ENCODE measurements around the gene RTN4R.
"Not testable (repeated sequence)": the region's sequence is repeated elsewhere in the genome, so short reads cannot be mapped to it uniquely, and the experiment has no call there.

The RTN4R gene

DNA sequence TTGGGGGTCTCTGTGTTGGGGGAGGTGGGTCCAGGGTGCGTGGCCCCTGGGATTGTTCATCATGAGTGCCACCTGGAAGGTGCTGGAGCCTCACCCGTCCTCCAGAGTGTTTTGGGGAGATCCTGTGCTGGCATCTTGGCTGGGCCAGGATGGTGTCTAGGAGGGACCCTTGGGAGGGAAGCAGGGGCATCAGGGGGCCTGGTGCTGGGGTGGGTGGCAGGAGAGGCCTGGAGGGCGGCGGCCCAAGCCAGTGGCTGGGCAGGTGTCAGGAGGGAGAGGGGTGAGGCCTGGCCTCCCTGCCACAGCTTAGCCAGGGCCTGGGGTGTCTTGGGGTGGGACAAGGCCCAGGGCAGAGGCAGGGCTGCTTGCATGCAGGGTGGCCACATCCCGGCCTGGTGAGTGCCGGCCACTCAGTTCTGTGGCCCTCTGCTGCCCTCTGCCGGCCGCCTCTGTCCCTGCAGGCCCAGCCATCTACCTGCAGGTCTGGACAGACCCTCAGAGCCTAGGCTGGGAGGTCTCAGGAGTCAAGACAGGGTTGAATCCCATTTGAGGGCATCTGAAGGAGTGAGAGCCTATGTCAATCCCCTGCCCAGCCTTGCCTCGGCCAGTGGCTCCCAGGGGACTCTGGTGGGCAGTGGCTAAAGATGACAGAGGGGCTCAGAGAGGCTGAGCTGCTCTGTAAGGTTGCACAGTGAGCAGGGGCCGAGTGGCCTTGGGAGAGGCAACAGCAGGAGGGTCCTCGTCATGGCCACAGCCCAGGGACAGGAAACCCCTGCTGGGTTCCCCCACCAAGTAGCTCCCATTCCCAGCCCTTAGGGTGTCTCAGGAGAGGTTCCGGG lies 17.6 kb upstream of the RTN4R start:
- peak; percentile 41 for DNase-seq

GRCh38 chr22:20284471-20285086 lies 16.5 kb upstream of the RTN4R start:
- no peak for DNase-seq

DNA sequence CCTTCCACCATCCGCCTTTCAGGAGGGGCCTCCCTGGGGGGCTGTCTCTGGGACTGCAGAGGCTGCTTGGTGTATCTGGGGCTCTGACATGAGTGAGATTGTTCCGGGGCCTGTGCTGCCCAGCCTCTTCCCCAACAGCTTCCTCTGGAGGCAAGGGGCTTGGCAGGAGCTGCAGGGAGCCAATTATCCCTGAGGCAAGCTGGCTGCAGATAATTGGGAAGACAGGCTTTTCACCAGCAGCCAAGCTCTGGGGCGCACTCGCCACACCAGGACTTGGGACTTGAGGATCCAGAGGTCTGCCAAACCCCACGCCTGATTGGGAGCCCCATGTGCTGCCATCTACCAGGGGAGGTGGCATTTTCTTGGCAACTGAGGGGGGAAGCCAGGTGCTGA lies 15.6 kb upstream of the RTN4R start:
- DNase-seq = peak; percentile 31

- no peak for DNase-seq
Measured at GRCh38 chr22:20282901-20283673, 15.0 kb upstream of the RTN4R start.

DNA sequence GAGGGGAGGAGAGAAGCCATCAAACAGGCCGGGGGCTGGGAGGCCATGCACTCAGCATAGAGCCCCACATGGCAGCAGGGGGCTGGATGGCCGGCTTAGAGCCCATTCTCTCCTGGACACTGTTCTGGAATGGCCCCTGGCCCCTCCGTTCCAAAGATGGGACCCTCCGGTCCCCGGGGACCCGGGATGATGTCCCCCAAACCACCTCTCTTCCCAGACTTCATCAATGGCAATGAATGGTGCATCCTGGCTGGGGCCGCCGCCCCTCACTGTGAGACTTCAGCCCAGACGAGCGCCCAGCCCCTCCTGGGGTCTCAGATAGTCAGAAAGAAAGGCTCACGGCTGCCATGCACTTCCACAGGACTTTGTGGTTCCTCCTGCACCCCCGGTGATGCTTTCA lies 13.8 kb upstream of the RTN4R start:
- DNase-seq = no peak

GRCh38 chr22:20281473-20281872 lies 13.4 kb upstream of the RTN4R start:
- DNase-seq = not testable (repeated sequence)

GRCh38 chr22:20280866-20281265 lies 12.7 kb upstream of the RTN4R start:
- no peak for DNase-seq

DNA sequence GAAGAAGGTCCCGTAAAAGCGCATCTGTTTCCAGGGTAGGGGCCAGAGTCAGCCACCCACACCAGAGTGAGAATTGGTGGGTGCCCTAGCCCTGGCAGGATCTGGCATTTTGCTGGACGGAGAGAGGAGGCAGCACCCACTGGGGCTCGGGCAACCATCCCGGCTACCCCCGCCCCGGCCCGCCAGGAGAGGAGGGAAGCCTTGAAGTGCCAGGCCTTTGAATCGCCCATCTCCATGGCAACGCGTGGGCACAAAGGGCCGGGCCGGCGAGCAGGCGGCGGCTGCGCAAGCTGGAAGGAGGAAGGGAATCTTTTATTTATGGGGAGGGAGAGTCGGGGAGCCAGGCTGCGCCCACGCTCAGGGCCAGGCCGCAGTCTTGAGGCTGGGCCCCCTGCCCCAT lies 12.0 kb upstream of the RTN4R start:
- DNase-seq = peak; percentile 15

GRCh38 chr22:20279662-20280134 lies 11.6 kb upstream of the RTN4R start:
- no peak for DNase-seq

GRCh38 chr22:20278726-20279490 lies 10.8 kb upstream of the RTN4R start:
- DNase-seq = not testable (repeated sequence)

GRCh38 chr22:20277936-20278635 lies 10.0 kb upstream of the RTN4R start:
- not testable (repeated sequence) for DNase-seq

DNA sequence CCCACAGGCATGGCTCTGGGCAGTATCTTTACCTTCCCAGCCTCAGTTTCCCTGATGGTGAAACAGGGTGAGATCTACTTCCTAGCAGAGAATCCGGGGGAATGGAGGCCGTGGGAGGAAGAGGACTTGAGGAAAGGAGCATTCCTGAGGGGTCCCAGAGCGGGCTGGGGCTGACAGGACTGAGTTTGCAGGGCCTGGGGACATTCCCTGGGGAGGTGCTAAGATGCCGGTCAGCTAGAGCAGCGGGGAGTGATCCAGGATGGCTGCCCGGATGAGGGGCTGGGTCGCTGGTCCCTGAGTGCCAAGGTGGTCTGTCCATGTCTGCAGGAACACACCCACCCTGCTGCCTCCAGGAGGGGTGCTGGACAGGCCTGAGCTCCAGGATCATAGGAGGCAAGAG lies 8.3 kb upstream of the RTN4R start:
- no peak for DNase-seq

DNA sequence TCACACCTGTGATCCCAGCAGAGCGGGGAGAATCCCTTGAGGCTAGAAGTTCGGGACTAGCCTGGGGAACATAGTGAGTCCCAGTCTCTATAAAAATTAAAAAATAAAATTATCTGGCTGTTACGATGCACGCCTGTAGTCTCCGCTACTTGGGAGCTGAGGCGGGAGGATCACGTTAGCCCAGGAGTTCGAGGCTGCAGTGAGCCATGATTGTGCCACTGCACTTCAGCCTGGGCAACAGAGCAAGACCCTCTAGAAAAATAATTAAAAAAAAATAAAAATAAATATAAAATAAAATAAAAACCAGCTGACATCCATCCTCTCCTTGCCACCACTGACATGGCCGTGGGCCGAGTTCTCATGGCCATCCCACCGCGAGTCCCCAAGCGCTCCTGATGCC lies 7.7 kb upstream of the RTN4R start:
- no peak for DNase-seq

- DNase-seq = not testable (repeated sequence)
Measured at GRCh38 chr22:20275325-20275724, 7.2 kb upstream of the RTN4R start.

- DNase-seq = not testable (repeated sequence)
Measured at GRCh38 chr22:20274374-20274773, 6.3 kb upstream of the RTN4R start.

DNA sequence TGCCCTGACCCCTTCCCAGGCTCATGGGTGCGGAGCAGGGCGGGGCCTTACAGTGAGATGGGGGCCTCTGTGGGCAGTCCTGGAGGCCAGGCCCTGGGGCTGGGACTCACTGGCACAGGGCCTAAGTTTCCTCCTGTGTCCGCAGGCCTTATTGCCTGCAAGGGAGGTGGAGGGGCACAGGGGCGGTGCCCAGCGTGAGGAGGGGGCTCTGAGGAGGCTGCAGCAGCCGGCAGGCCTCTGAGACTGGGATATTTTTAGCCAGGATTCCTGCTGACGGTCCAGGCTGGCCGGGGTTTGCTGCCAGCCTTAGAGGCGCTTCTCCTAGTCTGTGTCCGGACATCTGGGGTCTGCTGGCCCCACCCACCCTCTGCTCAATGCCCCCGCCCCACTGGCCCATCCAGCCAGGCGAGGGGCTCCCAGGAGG lies 5.7 kb upstream of the RTN4R start:
- no peak for DNase-seq

- no peak for DNase-seq
Measured at GRCh38 chr22:20272700-20273099, 4.6 kb upstream of the RTN4R start.

- DNase-seq = no peak
Measured at GRCh38 chr22:20272174-20272573, 4.1 kb upstream of the RTN4R start.

GRCh38 chr22:20271114-20271994 lies 3.2 kb upstream of the RTN4R start:
- DNase-seq = no peak

GRCh38 chr22:20270190-20271113 lies 2.3 kb upstream of the RTN4R start:
- not testable (repeated sequence) for DNase-seq

Measured in NCI-H2227 treated with DMSO at 0.1 percent for 48 hours (cell line).